Mesothelial cell of epicardium (in vitro differentiated cells): ENCODE results near the gene HAUS7. TPM values are rescaled to one million over a fixed set of nuclear protein-coding genes. Genes with fewer than 3 reads are reported as not detected.

Source experiments
- DNase-seq, 2 experiments: peaks; one replicate each; pipeline ENCODE4 v3.0.0; 2021; ENCODE audit warnings: low spot score in 2 of 2; ENCODE audit not compliant: unreplicated experiment in 2 of 2
- H3K27ac Mint-ChIP-seq: 2 replicates; pipeline ENCODE4 v1.8.0; 2021; ENCODE audit warnings: mixed read lengths
- H3K27me3 Mint-ChIP-seq: 2 replicates; pipeline ENCODE4 v1.8.0; 2021; ENCODE audit warnings: low read depth, mixed read lengths
- H3K36me3 Mint-ChIP-seq: 2 replicates; pipeline ENCODE4 v1.8.0; 2021; ENCODE audit warnings: mixed read lengths
- H3K4me1 Mint-ChIP-seq: 2 replicates; pipeline ENCODE4 v1.8.0; 2021; ENCODE audit warnings: mixed read lengths
- H3K4me3 Mint-ChIP-seq: 2 replicates; pipeline ENCODE4 v1.8.0; 2021; ENCODE audit warnings: mild to moderate bottlenecking, moderate library complexity, mixed read lengths
- H3K9me3 Mint-ChIP-seq: 2 replicates; pipeline ENCODE4 v1.8.0; 2021; ENCODE audit warnings: mixed read lengths
- total RNA-seq: library from RNA; stranded (reverse); gene quantifications from 3 replicates; pipeline ENCODE4 v1.2.1, GENCODE V29; 2021
- TF ChIP-seq, protein P1 (sequence below): fragments of 200-600 bp; sonication (generic); IDR thresholded peaks from one replicate; pipeline ENCODE4 v1.5.0; 2021; ENCODE audit warnings: antibody characterized with exemption; ENCODE audit not compliant: unreplicated experiment

HAUS7 gene
- total RNA-seq, 1 donor from 2014 or later = 24.7 TPM

GRCh38 chrX:153410373-153410772 lies 60.0 kb downstream of the HAUS7 start:
- Mint-ChIP-seq H3K27me3 (peaks cover 19% of the 10 kb centered on the region), H3K4me1 (peaks cover 14% of the 10 kb centered on the region), H3K27ac (no peak overlapping the region), H3K36me3 (no peaks in the 10 kb centered on the region), H3K4me3 (peak overlapping the region; percentile 59), H3K9me3 (peaks cover 5% of the 10 kb centered on the region)
- DNase-seq = no peak
- TF ChIP-seq, protein P1, sequence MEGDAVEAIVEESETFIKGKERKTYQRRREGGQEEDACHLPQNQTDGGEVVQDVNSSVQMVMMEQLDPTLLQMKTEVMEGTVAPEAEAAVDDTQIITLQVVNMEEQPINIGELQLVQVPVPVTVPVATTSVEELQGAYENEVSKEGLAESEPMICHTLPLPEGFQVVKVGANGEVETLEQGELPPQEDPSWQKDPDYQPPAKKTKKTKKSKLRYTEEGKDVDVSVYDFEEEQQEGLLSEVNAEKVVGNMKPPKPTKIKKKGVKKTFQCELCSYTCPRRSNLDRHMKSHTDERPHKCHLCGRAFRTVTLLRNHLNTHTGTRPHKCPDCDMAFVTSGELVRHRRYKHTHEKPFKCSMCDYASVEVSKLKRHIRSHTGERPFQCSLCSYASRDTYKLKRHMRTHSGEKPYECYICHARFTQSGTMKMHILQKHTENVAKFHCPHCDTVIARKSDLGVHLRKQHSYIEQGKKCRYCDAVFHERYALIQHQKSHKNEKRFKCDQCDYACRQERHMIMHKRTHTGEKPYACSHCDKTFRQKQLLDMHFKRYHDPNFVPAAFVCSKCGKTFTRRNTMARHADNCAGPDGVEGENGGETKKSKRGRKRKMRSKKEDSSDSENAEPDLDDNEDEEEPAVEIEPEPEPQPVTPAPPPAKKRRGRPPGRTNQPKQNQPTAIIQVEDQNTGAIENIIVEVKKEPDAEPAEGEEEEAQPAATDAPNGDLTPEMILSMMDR = no peak

DNA sequence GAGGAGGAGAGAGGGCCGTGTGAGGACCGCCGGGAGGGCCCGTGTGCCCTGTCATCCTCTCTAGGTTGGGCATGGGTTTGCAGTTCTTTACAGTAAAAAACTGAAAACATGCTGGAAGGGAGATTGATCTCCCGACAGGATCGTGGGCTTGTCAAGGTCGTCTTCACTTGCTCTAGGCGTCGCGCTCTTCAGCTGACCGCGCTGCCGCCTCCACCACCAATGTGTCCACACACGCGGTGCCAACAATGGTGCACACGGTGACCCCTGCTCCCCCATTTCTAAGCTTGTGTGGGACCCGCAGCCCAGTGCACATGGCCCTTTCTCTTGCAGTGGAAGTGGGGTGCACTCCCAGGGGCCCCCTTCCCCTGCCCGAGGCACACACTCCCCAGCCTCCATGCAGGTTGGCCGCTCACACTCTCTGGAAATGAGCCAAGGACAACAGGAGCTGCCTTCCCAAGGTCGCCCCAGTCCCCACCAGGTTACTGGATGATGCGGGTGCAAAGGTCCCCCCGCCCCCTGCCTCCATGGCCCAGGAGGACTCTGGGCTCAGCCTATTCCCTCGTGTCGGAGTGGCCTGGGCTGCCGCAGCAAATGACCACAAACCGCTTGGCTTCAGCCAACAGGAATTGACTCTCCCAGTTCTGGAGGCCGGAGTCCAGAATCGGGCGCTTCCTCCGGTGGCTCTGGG lies 60.8 kb downstream of the HAUS7 start:
- H3K9me3 Mint-ChIP-seq = peaks cover 4% of the 10 kb centered on the region
- no peak overlapping the region for H3K27ac Mint-ChIP-seq
- H3K4me3 Mint-ChIP-seq = no peak overlapping the region
- no peaks in the 10 kb centered on the region for H3K36me3 Mint-ChIP-seq
- peaks cover 26% of the 10 kb centered on the region for H3K27me3 Mint-ChIP-seq
- no peak for DNase-seq
- TF ChIP-seq, protein P1 = no peak
- H3K4me1 Mint-ChIP-seq = peaks cover 14% of the 10 kb centered on the region

DNA sequence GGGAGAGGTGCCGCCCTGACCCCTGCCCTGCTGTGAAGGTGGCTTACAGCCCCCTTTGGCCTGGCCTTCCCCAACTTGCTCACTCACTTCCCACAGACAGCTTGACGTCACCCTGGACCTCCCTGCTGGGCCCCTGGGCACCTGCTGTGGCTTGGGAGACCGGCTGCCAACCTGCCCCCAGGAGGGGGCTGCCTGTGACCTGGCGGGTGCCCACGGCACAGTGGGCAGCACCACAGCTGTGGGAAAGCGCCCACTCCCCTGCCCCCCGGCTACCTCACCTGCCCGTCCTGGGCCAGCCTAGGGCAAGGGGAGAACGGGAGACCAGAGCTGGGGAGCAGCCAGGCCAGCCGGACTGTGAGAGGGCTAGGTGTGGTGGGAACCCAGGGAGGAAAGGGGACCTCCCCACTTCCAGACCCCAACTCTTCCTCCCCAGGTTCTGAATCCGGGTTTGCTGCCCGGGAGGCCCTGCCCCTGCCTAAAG lies 61.5 kb downstream of the HAUS7 start:
- TF ChIP-seq, protein P1 = no peak
- H3K27ac Mint-ChIP-seq = no peak overlapping the region
- peaks cover 30% of the 10 kb centered on the region for H3K27me3 Mint-ChIP-seq
- no peak for DNase-seq
- peaks cover 4% of the 10 kb centered on the region for H3K9me3 Mint-ChIP-seq
- no peak overlapping the region for H3K4me3 Mint-ChIP-seq
- H3K36me3 Mint-ChIP-seq = no peaks in the 10 kb centered on the region
- peaks cover 14% of the 10 kb centered on the region for H3K4me1 Mint-ChIP-seq

GRCh38 chrX:153408221-153408721 lies 62.1 kb downstream of the HAUS7 start:
- peaks cover 14% of the 10 kb centered on the region for H3K4me1 Mint-ChIP-seq
- H3K27me3 Mint-ChIP-seq = peaks cover 30% of the 10 kb centered on the region
- H3K4me3 Mint-ChIP-seq = no peak overlapping the region
- peaks cover 6% of the 10 kb centered on the region for H3K9me3 Mint-ChIP-seq
- no peak overlapping the region for H3K27ac Mint-ChIP-seq
- DNase-seq = no peak
- no peaks in the 10 kb centered on the region for H3K36me3 Mint-ChIP-seq
- TF ChIP-seq, protein P1 = no peak

DNA sequence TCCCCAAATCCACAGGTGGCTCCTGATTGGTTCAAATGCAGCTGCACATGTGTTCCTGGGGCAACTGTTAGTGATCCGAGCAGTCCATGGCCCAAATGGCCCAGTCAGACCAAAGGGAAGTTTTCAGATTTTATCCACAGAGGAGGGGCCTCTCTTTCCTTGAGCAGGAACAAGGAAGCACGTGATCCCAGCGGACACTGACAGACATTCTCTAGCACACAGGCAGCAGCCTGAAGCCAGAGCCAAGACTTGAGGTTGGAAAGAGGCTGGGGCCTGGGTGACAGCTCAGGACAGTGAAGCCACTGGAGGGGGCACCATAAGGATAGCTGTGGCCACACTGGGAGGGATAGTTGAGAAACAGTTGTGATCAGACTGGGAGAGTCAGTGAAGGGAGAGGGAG lies 62.6 kb downstream of the HAUS7 start:
- H3K4me1 Mint-ChIP-seq = peaks cover 14% of the 10 kb centered on the region
- peaks cover 11% of the 10 kb centered on the region for H3K9me3 Mint-ChIP-seq
- H3K36me3 Mint-ChIP-seq = no peaks in the 10 kb centered on the region
- TF ChIP-seq, protein P1 = no peak
- no peak overlapping the region for H3K4me3 Mint-ChIP-seq
- no peak overlapping the region for H3K27ac Mint-ChIP-seq
- DNase-seq = no peak
- peaks cover 33% of the 10 kb centered on the region for H3K27me3 Mint-ChIP-seq
